ENCODE data around the gene FHAD1. TPM values are rescaled to one million over a fixed set of nuclear protein-coding genes. Genes with fewer than 3 reads are reported as not detected.

FHAD1 gene
- total and polyA plus RNA-seq, 4 donors: under 0.01 to 0.13 (median 0.05) TPM; not detected in 1

DNA sequence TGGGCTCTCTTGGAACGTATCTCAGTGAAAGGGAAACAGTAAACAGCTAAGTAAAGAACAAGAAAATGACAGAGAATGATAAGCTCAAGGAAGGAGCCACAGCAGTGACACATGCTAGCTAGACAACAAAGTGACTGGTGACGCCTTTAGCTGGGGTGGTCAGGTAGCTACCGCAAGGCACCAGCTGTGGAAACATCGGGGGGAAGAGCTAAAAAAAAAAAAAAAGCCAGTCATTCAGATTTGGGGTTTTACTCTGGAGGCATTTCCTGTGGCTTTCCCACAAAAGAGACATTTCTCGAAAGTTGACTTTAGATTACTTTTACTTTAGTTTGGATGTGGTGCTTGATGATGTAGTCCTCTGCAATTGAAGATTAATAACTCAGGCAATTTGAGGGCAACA, 2.1 kb downstream of the FHAD1 start:
- no peak for DNase-seq (ENCODE audit: low spot score)
- Histone ChIP-seq H3K4me3 (ENCODE audit: low read depth in 1 of 3, low read length in 3 of 3) (no peak overlapping the region), H3K27ac (ENCODE audit: low read depth in 1 of 2, low read length in 2 of 2) (no peak overlapping the region), H3K36me3 (ENCODE audit: control insufficient read depth in 4 of 4, insufficient read depth in 3 of 4, low read depth in 1 of 4, low read length in 3 of 4) (no peaks in the 10 kb centered on the region), H3K9me3 (ENCODE audit: control insufficient read depth in 4 of 4, low read length in 3 of 4) (peaks cover 0 to 13% (median 2%) of the 10 kb centered on the region in 4 donors), H3K9ac (ENCODE audit: low read depth in 1 of 2, low read length in 2 of 2) (no peak overlapping the region), H3K4me1 (ENCODE audit: control insufficient read depth in 4 of 4, insufficient read depth in 4 of 4, low read length in 3 of 4) (peaks cover 0 to 8% (median 1%) of the 10 kb centered on the region in 4 donors), H3K27me3 (ENCODE audit: control insufficient read depth in 4 of 4, insufficient read depth in 4 of 4, low read length in 3 of 4) (no peaks in the 10 kb centered on the region)
- TF ChIP-seq HNF4A (conservative IDR thresholded peaks at IDR 0.05) (no peak), TAF1 (conservative IDR thresholded peaks at IDR 0.05) (no peak), FOXA2 (IDR thresholded peaks at IDR 0.05) (no peak), RAD21 (IDR thresholded peaks at IDR 0.05) (no peak), FOXA1 (IDR thresholded peaks at IDR 0.05) (no peak), YY1 (IDR thresholded peaks at IDR 0.05) (no peak), ATF3 (IDR thresholded peaks at IDR 0.05) (no peak), RXRA (IDR thresholded peaks at IDR 0.05) (no peak), ZBTB33 (IDR thresholded peaks at IDR 0.05) (no peak), EGR1 (IDR thresholded peaks at IDR 0.05; ENCODE audit: low read depth in 2 of 2) (no peak), HNF4G (IDR thresholded peaks at IDR 0.05) (no peak), REST (IDR thresholded peaks at IDR 0.05) (no peak), SP1 (IDR thresholded peaks at IDR 0.05) (no peak), NR2F2 (IDR thresholded peaks at IDR 0.05) (no peak), JUND (IDR thresholded peaks at IDR 0.05) (no peak), GABPA (IDR thresholded peaks at IDR 0.05 in 1 of 2, conservative IDR thresholded peaks at IDR 0.05 in 1 of 2) (no peak)
- TF ChIP-seq, protein P1, sequence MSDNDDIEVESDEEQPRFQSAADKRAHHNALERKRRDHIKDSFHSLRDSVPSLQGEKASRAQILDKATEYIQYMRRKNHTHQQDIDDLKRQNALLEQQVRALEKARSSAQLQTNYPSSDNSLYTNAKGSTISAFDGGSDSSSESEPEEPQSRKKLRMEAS (IDR thresholded peaks at IDR 0.05): no peak
- TF ChIP-seq, protein P2, sequence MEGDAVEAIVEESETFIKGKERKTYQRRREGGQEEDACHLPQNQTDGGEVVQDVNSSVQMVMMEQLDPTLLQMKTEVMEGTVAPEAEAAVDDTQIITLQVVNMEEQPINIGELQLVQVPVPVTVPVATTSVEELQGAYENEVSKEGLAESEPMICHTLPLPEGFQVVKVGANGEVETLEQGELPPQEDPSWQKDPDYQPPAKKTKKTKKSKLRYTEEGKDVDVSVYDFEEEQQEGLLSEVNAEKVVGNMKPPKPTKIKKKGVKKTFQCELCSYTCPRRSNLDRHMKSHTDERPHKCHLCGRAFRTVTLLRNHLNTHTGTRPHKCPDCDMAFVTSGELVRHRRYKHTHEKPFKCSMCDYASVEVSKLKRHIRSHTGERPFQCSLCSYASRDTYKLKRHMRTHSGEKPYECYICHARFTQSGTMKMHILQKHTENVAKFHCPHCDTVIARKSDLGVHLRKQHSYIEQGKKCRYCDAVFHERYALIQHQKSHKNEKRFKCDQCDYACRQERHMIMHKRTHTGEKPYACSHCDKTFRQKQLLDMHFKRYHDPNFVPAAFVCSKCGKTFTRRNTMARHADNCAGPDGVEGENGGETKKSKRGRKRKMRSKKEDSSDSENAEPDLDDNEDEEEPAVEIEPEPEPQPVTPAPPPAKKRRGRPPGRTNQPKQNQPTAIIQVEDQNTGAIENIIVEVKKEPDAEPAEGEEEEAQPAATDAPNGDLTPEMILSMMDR (IDR thresholded peaks at IDR 0.05; ENCODE audit: low read depth, low read length, missing input control): no peak
- WGBS: 41% methylated on average over 5 of the region's 5 CpGs

Data from liver (tissue), 9 donors.